Measurements from ENCODE around the gene PAX6. TPM values are rescaled to one million over a fixed set of nuclear protein-coding genes. Genes with fewer than 3 reads are reported as not detected.

Gene PAX6
- total and polyA plus RNA-seq, 2 of the 4 experiments (the other 2 are of a cell fraction), result not detected

GRCh38 chr11:31770011-31770700 is 41.0 kb downstream of the PAX6 start:
- WGBS, 2 experiments (ENCODE audit: extremely low coverage in 2 of 2, insufficient read length in 1 of 2), result no CpG with 5 or more reads among the region's 3 CpGs

More at GRCh38 chr11:31770011-31770700, 41.0 kb downstream of the PAX6 start:
- POLR2A ChIA-PET (ENCODE audit: unreplicated experiment), result no interaction called here
- H2BK15ac ChIP-seq (ENCODE audit: low read depth, low read length), result no peak overlapping the region
- H3K14ac ChIP-seq (replicated peaks; ENCODE audit: low read depth, low read length), result no peak overlapping the region
- H3K9me3 ChIP-seq (ENCODE audit: control insufficient read depth, insufficient read depth, low read length), result no peaks in the 10 kb centered on the region
- no peak overlapping the region for H3K27ac ChIP-seq (ENCODE audit: insufficient read depth, low read length)
- H3K9me1 ChIP-seq (ENCODE audit: insufficient read depth, low read length), result no peaks in the 10 kb centered on the region
- CTCF ChIA-PET, result no interaction called here
- H2AFZ ChIP-seq (replicated peaks; ENCODE audit: low read length, poor library complexity), result no peak overlapping the region
- H2BK5ac ChIP-seq (ENCODE audit: low read depth, low read length, poor library complexity, severe bottlenecking), result no peak overlapping the region
- no peak overlapping the region for H3K18ac ChIP-seq (ENCODE audit: low read depth, low read length)
- H2BK120ac ChIP-seq (ENCODE audit: low read depth, low read length), result no peak overlapping the region
- no peak overlapping the region for H4K8ac ChIP-seq (ENCODE audit: low read depth in 2 of 2, low read length in 2 of 2)
- H3K4ac ChIP-seq (ENCODE audit: low read depth, low read length), result no peak overlapping the region
- in situ Hi-C loops (cut with MboI; ENCODE audit: low sequenced_read_pairs) (no loop called here), intact Hi-C loops (cut with micrococcal nuclease) (no loop called here), dilution Hi-C loops (cut with HindIII; ENCODE audit: low sequenced_read_pairs, unreplicated experiment) (no loop called here)
- H2BK20ac ChIP-seq (ENCODE audit: low read depth, low read length), result no peak overlapping the region
- BruUV-seq (replicated peaks), result no TSS peak
- no peak overlapping the region for H3K9ac ChIP-seq (ENCODE audit: low read depth, low read length)
- no peak overlapping the region for H3K23ac ChIP-seq (ENCODE audit: low read depth, low read length)
- H3K4me3 ChIP-seq (ENCODE audit: insufficient read depth, low read depth, low read length), result no peak overlapping the region
- H3K79me1 ChIP-seq (ENCODE audit: low read depth in 1 of 2, low read length in 2 of 2), result no peaks in the 10 kb centered on the region
- no peak overlapping the region for H2AK5ac ChIP-seq (ENCODE audit: low read depth, low read length)
- H4K20me1 ChIP-seq (ENCODE audit: insufficient read depth, low read length), result no peaks in the 10 kb centered on the region
- no peak overlapping the region for H3K56ac ChIP-seq (ENCODE audit: extremely low read depth, insufficient read depth, low read length)
- H4K5ac ChIP-seq (ENCODE audit: low read depth, low read length), result no peak overlapping the region
- H3K27me3 ChIP-seq (ENCODE audit: control insufficient read depth, insufficient read depth, low read length), result no peaks in the 10 kb centered on the region
- no peaks in the 10 kb centered on the region for H3K36me3 ChIP-seq (ENCODE audit: control insufficient read depth, insufficient read depth, low read length)
- ATAC-seq (ENCODE audit: low read depth) (no peak), DNase-seq (peak; percentile 3)
- H3K4me2 ChIP-seq (ENCODE audit: low read depth, low read length), result no peak overlapping the region
- no peak for TF ChIP-seq MXI1 (IDR thresholded peaks at IDR 0.05; ENCODE audit: borderline replicate concordance, low read depth, low read length)
- TF ChIP-seq, protein P1, sequence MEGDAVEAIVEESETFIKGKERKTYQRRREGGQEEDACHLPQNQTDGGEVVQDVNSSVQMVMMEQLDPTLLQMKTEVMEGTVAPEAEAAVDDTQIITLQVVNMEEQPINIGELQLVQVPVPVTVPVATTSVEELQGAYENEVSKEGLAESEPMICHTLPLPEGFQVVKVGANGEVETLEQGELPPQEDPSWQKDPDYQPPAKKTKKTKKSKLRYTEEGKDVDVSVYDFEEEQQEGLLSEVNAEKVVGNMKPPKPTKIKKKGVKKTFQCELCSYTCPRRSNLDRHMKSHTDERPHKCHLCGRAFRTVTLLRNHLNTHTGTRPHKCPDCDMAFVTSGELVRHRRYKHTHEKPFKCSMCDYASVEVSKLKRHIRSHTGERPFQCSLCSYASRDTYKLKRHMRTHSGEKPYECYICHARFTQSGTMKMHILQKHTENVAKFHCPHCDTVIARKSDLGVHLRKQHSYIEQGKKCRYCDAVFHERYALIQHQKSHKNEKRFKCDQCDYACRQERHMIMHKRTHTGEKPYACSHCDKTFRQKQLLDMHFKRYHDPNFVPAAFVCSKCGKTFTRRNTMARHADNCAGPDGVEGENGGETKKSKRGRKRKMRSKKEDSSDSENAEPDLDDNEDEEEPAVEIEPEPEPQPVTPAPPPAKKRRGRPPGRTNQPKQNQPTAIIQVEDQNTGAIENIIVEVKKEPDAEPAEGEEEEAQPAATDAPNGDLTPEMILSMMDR (conservative IDR thresholded peaks at IDR 0.05; ENCODE audit: low read depth, low read length), result no peak
- TF ChIP-seq CHD1 (IDR thresholded peaks at IDR 0.05; ENCODE audit: low read depth, low read length), result no peak
- no peak for TF ChIP-seq CEBPB (IDR thresholded peaks at IDR 0.05; ENCODE audit: low read depth, low read length)
- TF ChIP-seq SMC3 (IDR thresholded peaks at IDR 0.05; ENCODE audit: low read depth, low read length), result no peak
- no peak for TF ChIP-seq USF2 (IDR thresholded peaks at IDR 0.05; ENCODE audit: low read depth, low read length)
- no peak for TF ChIP-seq NFE2L2 (IDR thresholded peaks at IDR 0.05; ENCODE audit: low read depth, low read length)
- no peak for TF ChIP-seq RAD21 (IDR thresholded peaks at IDR 0.05; ENCODE audit: low read length)
- no peak for TF ChIP-seq BHLHE40 (IDR thresholded peaks at IDR 0.05; ENCODE audit: low read depth, low read length)
- no peak for TF ChIP-seq RCOR1 (IDR thresholded peaks at IDR 0.05; ENCODE audit: insufficient replicate concordance, low read length)
- TF ChIP-seq MAFK (IDR thresholded peaks at IDR 0.05; ENCODE audit: low read depth, low read length), result no peak
- no peak for TF ChIP-seq ELK1 (IDR thresholded peaks at IDR 0.05; ENCODE audit: borderline replicate concordance, low read depth, low read length)
- no peak for TF ChIP-seq FOS (IDR thresholded peaks at IDR 0.05; ENCODE audit: low read depth, low read length)
- no peak for TF ChIP-seq POLR2A (IDR thresholded peaks at IDR 0.05; ENCODE audit: low read depth, low read length)
- TF ChIP-seq RFX5 (IDR thresholded peaks at IDR 0.05; ENCODE audit: low read depth, low read length), result no peak
- TF ChIP-seq MAZ (IDR thresholded peaks at IDR 0.05; ENCODE audit: borderline replicate concordance, low read depth, low read length), result no peak
- H3K4me1 ChIP-seq (ENCODE audit: control insufficient read depth, insufficient read depth, low read length), result no peaks in the 10 kb centered on the region
- no peak overlapping the region for H4K91ac ChIP-seq (ENCODE audit: insufficient read depth, low read depth, low read length)
- no peak overlapping the region for H2AK9ac ChIP-seq (replicated peaks; ENCODE audit: low read depth, low read length, poor library complexity)

All from IMR-90 (cell line).